Left colon (tissue), 2 donors: ENCODE data around the gene RIF1. TPM values are rescaled to one million over a fixed set of nuclear protein-coding genes. Genes with fewer than 3 reads are reported as not detected.
A peak's percentile ranks its signal among the peaks of the same experiment; 100 is the strongest.

Source experiments
- ATAC-seq: fragments of 200-7000 bp; cut with Tn5 transposase; one replicate; pipeline ENCODE4 v1.9.1; 2020; ENCODE audit warnings: mild to moderate bottlenecking, moderate library complexity
- DNase-seq, 2 donors: peaks; one replicate each; pipeline ENCODE4 v3.0.0-alpha.2; 2020
- intact Hi-C, 2 donors: fragments of 100-400 bp; cut with DNase I in 1 of 2; cut with micrococcal nuclease in 1 of 2; formaldehyde crosslinking; loops; one replicate each; pipeline versions ENCODE4 v1.11.2 to v1.14.0; 2022; cut with DNase I, micrococcal nuclease
- long read RNA-seq: library from polyadenylated mRNA; unstranded; transcript quantifications from one replicate; pipeline ENCODE4 v2.0.0, GENCODE V29; 2021
- total RNA-seq, 2 donors: library from RNA; stranded (reverse); fragmentation: NEBNext Ultra II Directional; extraction: Animal tissue kit (Norgen Biotek cat#: 25700); gene quantifications; one replicate each; pipeline ENCODE4 v1.2.1, GENCODE V29; 2021
- donor health status: DM: no; HTN: no; CAD: no.
- donor health status: DM: yes; HTN: yes; CAD: no.

The RIF1 gene, protein sequence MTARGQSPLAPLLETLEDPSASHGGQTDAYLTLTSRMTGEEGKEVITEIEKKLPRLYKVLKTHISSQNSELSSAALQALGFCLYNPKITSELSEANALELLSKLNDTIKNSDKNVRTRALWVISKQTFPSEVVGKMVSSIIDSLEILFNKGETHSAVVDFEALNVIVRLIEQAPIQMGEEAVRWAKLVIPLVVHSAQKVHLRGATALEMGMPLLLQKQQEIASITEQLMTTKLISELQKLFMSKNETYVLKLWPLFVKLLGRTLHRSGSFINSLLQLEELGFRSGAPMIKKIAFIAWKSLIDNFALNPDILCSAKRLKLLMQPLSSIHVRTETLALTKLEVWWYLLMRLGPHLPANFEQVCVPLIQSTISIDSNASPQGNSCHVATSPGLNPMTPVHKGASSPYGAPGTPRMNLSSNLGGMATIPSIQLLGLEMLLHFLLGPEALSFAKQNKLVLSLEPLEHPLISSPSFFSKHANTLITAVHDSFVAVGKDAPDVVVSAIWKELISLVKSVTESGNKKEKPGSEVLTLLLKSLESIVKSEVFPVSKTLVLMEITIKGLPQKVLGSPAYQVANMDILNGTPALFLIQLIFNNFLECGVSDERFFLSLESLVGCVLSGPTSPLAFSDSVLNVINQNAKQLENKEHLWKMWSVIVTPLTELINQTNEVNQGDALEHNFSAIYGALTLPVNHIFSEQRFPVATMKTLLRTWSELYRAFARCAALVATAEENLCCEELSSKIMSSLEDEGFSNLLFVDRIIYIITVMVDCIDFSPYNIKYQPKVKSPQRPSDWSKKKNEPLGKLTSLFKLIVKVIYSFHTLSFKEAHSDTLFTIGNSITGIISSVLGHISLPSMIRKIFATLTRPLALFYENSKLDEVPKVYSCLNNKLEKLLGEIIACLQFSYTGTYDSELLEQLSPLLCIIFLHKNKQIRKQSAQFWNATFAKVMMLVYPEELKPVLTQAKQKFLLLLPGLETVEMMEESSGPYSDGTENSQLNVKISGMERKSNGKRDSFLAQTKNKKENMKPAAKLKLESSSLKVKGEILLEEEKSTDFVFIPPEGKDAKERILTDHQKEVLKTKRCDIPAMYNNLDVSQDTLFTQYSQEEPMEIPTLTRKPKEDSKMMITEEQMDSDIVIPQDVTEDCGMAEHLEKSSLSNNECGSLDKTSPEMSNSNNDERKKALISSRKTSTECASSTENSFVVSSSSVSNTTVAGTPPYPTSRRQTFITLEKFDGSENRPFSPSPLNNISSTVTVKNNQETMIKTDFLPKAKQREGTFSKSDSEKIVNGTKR (N-terminal part only)
- total RNA-seq, result 10 to 100 TPM; 23.5 to 25.9 TPM
- long read RNA-seq, partial matches to known transcripts, result 15 of 22 reads
- long read RNA-seq, other reads (novel, unspliced or antisense), result 7 of 22 reads

DNA sequence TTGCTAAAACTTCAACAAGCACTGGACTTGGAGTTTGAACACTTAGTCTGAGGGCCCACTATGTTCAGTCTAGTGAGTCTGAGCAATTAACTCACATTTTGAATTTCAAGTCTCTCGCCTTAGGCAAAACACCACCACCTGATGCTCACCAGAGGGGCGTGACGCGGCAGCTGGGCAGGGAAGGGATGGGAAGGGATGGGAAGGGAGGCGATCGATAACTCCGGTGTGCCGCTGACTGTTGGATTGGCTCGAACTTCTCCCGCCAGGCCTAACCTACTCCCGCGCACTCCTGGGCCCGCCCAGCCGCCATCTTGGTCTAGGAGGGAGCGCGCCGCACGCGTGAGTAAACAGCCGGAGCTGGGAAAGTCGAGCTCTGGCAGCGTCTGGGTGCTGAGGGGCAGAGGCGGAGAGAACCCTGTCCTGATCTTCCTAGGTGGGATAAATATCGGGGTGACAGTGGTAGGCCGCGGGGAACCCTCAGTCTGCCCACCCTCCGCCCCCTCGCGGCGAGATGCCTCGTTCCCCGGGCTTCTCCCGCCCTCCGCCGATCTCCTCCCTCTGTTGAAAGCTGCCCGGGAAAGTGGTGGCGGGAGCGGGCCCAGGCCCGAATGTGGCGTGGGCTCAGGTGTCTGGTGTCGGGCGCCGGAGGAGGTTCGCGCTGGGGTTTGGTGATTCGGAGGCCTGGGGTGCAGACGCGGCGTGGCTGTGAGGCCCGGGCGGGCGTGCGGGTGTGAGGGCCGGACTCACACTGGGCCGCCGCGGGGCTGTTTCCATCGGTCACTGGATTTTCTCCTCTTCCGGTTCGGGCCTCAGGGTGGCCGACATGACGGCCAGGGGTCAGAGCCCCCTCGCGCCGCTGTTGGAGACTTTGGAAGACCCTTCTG lies at the start of gene RIF1:
Gene RIF1, plus strand, starts transcription at position 302 of the 884 bp plus-strand sequence. Its CDS starts 522 bp downstream, at position 824.
- peak; percentile 90 for DNase-seq
- intact Hi-C loops, result loop anchor here in 1 of 2 donors (5.0 kb wide), 1 partner anchor 118 kb away; no protein-coding TSS in a partner anchor
- ATAC-seq, result peak; percentile 98

- ATAC-seq, result no peak
- intact Hi-C loops, result no loop called here
- DNase-seq, result no peak
Observed at GRCh38 chr2:151361674-151362370, 47.9 kb upstream of the RIF1 start.

GRCh38 chr2:151363709-151364108 lies 46.0 kb upstream of the RIF1 start:
- ATAC-seq, result no peak
- DNase-seq, result peak in 1 of 2 donors; percentile 25
- intact Hi-C loops, result no loop called here

- intact Hi-C loops, result no loop called here
- ATAC-seq (no peak), DNase-seq (no peak)
Observed at GRCh38 chr2:151367571-151367970, 42.1 kb upstream of the RIF1 start.

GRCh38 chr2:151374436-151374835 lies 35.3 kb upstream of the RIF1 start:
- no peak for DNase-seq
- intact Hi-C loops, result no loop called here
- no peak for ATAC-seq

DNA sequence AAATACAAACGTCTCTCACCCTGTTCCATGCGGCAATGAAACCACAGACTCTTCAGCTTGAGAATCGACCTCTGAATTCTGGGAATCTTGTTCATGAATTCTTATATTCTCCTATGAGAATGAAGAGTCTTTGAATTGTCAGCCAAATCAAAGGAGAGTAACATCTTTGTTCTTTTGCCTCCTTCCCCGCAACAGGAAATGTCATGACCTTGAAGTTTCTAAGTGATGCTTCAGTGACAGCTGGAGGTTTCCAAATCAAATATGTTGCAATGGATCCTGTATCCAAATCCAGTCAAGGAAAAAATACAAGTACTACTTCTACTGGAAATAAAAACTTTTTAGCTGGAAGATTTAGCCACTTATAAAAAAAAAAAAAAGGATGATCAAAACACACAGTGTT lies 30.5 kb upstream of the RIF1 start:
- intact Hi-C loops, result no loop called here
- ATAC-seq, result no peak
- DNase-seq, result no peak

GRCh38 chr2:151380580-151381235 lies 29.0 kb upstream of the RIF1 start:
- ATAC-seq (no peak), DNase-seq (no peak)
- intact Hi-C loops, result no loop called here

DNA sequence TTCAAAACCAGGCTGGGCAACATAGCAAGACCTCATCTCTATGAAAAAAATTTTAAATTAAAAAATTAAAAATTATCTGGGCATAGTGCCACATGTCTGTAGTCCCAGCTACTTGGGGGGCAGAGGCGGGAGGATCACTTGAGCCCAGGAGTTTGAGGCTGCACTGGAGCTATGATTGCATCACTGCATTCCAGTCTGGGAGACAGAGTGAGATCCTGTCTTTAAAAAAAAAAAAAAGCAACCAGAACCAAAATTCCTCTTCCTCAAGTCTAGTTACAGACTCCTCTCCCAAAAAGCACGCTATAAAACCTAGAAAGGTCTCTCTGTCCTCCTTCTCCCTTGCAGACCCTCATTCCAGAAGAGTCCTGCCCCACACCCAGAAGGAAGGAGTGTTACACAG lies 28.4 kb upstream of the RIF1 start:
- ATAC-seq (no peak), DNase-seq (no peak)
- intact Hi-C loops, result no loop called here

DNA sequence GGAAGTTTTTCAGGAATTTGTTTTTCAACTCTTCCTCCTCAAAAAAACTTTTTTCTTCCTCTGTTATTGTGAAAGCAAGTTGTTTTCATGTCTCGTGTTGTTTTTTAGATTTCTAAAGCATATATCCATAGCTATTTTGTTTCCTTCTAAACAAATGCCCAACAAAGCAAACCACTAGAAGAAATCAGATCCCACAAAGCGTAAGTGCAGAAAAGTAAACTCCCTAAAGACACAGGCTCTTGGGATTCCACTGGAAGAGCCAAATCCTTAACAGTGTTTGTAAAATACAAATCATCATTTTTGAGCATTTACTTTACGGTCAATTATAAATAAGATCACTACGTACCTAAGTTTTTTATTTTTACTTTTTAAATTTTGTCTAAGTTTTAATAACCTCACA lies 21.7 kb upstream of the RIF1 start:
- no peak for DNase-seq
- intact Hi-C loops, result no loop called here
- no peak for ATAC-seq

DNA sequence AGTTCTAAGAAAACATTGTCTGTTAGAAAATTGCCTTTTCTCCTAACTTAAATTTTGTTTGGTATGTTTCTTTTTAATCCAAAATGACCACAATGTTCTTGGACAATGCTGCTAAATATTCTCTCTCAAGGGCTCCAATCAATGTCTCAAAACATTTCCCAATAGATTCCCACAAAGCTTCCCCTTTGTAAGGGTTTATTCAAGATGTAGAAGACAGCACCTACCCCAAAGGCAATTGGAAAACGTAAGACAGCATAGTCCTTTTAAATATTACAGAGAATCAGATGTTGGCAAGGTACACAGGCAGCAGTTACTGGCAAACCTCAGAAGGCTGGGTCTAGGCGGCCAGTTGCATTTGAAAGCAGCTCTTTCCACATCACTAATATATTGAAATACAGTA lies 18.3 kb upstream of the RIF1 start:
- intact Hi-C loops, result no loop called here
- DNase-seq (no peak), ATAC-seq (no peak)

DNA sequence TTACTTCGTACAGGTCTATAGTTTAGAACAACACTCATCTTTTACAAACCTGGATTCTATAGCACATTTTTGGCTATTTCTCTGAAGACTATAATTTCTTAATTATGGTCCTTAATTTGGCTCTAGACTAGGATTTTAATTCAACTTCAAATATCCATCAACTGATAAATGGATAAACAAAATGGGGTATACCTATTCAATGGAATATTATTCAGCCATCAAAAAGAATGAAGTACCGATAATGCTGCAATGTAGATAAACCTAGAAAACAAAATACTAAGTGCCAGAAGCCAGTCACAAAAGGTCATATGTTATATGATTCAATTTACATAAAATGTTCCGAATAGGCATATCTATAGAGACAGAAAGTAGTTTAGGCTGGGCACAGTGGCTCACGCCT lies 15.2 kb upstream of the RIF1 start:
- ATAC-seq (no peak), DNase-seq (no peak)
- intact Hi-C loops, result no loop called here

DNA sequence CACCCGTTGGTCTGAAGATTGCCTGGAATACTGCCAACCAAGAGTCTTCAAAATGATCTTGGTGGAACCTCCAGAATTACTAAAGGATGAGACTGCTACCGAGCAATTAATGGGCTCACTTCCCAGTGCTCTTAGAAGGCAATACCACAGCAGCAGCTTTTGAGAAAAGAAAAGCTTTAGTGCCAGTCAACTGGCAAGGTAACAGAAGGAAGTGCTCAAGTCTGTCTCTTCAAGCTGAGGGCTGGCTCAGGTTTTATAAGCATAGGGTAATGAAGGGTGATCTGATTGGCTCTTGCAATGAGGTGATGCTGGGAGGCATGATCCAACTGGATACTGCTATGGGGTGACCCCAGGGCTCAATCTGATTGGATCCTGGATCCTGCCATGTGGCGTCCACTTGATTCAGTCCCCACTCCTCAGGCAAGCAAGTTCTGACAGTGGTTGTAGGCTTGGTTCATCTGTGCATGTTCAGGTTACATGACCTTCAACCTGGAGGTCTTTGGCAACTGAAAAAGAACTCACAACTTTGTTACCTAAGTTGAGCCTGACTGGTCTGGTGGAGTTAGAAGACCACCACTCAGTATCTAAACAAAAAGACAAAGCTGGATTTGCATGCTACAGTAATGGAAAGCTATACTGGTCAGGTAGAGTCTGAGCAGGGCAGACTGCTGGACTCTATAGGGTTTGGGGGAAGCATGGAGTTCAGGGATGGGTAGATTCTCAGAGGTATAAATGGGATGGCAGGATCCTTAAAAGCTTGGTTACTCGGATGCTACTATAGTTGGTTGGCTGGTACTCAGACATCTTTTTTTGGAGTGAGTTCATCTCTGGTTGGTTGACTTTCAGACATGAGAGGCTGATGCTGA lies 14.0 kb upstream of the RIF1 start:
- DNase-seq (no peak), ATAC-seq (no peak)
- intact Hi-C loops, result no loop called here

DNA sequence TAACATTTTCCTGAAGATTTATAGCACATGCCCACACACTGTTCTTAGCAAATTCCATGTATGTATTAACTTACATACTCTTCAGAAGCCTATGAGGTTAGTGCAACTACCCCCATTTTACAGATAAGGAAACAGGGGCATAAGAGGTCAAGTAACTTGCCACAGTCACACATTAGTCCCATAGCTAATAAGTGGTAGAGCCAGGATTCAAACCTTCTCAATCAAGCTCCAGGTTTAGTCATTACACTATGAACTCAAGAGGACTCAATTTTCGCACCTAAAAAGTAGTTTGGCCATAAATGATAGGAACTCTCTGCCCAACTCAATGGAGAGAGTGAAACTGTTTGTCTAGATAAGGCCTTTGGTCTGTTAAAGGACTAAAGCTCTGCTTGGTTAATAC lies 9.7 kb upstream of the RIF1 start:
- intact Hi-C loops, result no loop called here
- ATAC-seq (no peak), DNase-seq (no peak)

- ATAC-seq (no peak), DNase-seq (no peak)
- intact Hi-C loops, result no loop called here
Observed at GRCh38 chr2:151401149-151401548, 8.6 kb upstream of the RIF1 start.

DNA sequence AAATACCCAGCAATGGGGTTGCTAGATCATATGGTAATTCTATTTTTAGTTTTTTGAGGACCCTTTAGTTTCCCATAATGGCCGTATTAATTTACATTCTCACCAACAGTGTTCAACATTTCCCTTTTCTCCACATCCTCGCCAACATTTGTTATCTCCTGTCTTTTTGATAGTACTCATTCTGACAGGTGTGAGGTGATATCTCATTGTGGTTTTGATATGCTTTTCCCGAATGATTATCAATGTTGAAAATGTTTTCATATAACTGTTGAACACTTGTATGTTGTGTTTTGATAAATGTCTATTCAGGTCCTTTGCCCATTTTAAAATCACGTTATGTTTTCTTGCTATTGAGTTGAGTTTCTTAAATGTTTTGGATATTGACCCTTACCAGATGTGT lies 5.8 kb upstream of the RIF1 start:
- intact Hi-C loops, result no loop called here
- ATAC-seq (no peak), DNase-seq (no peak)

- DNase-seq (no peak), ATAC-seq (no peak)
- intact Hi-C loops, result no loop called here
Observed at GRCh38 chr2:151405376-151405775, 4.3 kb upstream of the RIF1 start.
